ENCODE results near the gene STAT5A.

Gene STAT5A

DNA sequence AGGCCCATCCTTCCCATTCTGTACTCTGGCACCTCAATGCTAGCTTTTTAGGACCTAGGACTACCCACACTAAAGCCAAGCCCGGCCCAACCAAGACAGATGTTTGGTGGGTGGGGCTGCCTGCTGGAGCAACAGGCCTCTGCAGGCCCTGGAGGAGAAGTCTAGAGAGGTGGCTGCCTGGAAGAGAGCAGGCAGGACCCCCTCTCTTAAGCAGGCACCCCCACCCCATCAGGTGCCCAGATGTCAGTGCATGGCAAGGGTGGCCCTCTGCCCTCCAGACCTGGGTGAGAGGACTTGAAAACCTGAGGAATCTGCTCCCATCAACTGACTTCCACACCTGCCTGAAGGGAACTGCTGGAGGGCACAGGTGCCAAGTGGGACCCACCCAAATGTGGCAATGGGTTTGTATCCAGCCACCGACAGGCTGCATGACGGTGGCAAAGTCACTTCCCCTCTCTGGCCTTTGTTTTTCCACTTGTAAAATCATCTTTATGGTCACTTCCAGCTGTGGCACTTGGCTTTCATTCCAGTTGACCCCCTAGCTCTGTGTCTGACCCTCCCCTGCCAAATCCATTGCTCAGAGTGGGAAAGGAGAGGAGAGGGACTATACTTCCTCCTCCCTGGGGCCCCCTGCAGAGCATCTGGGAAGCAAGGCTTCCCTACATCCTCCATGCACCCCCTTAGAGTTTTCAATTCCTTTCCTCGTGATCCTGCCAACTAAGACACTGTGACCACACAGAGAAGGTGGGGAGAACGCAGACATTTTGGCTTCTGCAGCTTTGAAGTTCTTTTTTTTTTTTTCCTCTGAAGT, 1.7 kb upstream of the STAT5A start:
- TF ChIP-seq, protein P1, sequence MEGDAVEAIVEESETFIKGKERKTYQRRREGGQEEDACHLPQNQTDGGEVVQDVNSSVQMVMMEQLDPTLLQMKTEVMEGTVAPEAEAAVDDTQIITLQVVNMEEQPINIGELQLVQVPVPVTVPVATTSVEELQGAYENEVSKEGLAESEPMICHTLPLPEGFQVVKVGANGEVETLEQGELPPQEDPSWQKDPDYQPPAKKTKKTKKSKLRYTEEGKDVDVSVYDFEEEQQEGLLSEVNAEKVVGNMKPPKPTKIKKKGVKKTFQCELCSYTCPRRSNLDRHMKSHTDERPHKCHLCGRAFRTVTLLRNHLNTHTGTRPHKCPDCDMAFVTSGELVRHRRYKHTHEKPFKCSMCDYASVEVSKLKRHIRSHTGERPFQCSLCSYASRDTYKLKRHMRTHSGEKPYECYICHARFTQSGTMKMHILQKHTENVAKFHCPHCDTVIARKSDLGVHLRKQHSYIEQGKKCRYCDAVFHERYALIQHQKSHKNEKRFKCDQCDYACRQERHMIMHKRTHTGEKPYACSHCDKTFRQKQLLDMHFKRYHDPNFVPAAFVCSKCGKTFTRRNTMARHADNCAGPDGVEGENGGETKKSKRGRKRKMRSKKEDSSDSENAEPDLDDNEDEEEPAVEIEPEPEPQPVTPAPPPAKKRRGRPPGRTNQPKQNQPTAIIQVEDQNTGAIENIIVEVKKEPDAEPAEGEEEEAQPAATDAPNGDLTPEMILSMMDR (IDR thresholded peaks at IDR 0.05; ENCODE audit: insufficient read depth, low read depth, low read length, missing control alignments) = no peak
- peak overlapping the region; percentile 85 for H3K4me3 ChIP-seq (ENCODE audit: low read depth, low read length)
- peak; percentile 41 for DNase-seq (ENCODE audit: low read depth)

DNA sequence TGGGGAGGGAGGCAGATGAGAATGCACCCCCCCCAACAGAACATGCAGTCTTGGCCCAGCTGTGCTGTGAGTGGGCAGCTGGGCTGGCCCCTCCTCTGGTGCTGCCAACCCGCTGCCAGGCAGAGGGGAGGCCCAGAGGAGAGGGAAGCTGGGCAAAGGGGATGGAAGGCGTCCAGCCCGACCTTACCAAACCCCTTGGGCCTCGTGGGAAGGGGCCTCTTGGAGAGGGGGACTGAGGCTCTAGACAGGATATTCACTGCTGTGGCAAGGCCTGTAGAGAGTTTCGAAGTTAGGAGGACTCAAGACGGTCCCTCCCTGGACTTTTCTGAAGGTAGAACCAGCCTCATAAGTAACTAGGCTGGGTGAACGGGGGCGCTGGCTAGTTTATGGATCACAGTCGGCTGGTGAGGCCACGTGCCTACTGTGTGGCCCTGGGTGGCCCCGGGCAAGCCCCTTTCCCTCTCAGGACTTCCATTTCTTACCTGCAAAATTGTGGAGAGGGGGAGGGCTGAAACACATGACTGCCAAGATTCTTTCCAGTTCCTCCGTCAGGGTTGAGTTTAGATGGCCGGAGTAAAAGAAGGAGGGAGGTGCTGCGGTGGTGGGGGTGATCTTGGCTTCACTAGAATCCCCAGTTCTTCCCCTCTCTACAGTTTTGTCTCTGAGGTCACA, 857 bp upstream of the STAT5A start:
- DNase-seq (ENCODE audit: low read depth) = peak; percentile 66
- H3K4me3 ChIP-seq (ENCODE audit: low read depth, low read length) = peak overlapping the region; percentile 85
- TF ChIP-seq, protein P1 (IDR thresholded peaks at IDR 0.05; ENCODE audit: insufficient read depth, low read depth, low read length, missing control alignments) = no peak

DNA sequence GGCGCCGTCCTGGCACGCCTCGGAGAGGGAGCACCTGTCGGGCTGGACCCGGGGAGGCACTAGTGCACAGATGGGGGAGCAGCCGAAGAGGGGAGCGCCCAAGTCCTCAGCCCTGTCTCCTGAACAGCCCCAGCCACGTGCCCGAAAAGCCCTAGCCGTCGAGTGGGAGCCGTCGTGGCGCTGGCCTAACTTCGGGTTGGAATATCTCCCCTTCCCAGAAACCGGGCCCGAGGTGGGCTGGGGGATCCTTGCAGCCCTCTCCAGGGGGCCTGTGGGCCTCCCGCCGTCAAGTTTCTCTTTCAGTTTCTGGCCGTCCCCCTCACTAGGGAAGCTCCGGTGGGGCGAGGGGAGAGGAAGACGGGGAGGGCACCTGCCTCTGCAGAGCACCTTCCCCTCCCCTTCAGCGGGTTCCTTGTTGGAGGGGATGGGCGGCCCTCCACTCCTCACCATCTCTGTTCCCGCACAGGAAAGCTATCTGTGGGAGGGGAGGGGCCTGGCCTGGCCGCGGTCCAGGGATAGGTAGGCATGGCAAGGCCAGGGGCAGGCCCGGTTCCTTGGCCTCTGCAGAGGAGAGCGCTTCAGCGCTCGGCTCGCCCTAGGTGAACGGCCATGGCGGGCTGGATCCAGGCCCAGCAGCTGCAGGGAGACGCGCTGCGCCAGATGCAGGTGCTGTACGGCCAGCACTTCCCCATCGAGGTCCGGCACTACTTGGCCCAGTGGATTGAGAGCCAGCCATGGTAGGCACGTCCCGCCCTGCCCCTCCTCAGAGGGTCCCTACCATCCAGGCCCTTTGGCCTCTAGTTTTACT, 709 bp downstream of the STAT5A start:
- DNase-seq (ENCODE audit: low read depth) = peak; percentile 58
- TF ChIP-seq, protein P1 (IDR thresholded peaks at IDR 0.05; ENCODE audit: insufficient read depth, low read depth, low read length, missing control alignments) = no peak

DNA sequence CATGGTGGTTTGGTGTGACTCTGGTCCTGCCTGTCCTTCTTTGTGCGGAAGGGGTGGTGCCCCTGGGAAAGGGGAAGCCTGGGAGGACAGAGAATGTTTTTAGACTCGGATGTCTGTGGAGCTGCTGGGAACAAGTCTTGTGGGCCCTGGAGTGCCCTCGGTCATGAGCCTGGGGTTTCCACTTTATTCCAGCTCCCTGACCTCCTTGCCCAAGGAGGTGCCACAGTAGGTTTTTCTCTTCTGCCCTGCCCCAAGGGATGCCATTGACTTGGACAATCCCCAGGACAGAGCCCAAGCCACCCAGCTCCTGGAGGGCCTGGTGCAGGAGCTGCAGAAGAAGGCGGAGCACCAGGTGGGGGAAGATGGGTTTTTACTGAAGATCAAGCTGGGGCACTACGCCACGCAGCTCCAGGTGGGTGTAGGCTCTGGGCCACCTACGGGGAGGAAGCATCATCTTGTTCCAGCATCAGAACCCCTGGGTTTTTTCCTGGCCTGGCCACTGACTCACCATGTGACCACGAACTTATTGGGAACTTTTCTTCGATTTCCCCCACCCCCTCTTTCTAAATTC, 1.4 kb downstream of the STAT5A start:
- DNase-seq (ENCODE audit: low read depth) = no peak
- TF ChIP-seq, protein P1 (IDR thresholded peaks at IDR 0.05; ENCODE audit: insufficient read depth, low read depth, low read length, missing control alignments) = no peak
- peak overlapping the region; percentile 85 for H3K4me3 ChIP-seq (ENCODE audit: low read depth, low read length)

More for the DNA sequence above, 709 bp downstream of the STAT5A start:
- peak overlapping the region; percentile 85 for H3K4me3 ChIP-seq (ENCODE audit: low read depth, low read length)

DNA sequence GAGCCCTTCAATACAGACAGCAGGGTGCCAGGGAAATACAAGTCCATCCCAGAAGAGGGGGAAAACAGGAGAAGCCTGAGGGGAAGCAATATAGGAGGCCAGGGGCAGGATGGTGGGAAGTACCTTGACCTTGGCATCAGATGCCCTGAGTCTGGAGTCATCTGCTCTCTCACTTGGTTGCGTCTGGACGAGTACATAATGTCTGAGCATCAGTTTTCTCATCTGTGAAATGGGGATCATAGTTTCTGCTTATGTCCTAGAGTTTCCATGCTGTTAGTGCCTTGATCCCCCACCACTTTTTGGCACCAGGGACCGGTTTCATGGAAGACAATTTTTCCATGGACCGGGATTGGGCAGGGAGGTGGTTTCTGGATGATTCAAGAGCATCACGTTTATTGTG, 2.3 kb downstream of the STAT5A start:
- H3K4me3 ChIP-seq (ENCODE audit: low read depth, low read length) = 0 out of 2 replicates have a peak overlapping the region, but pooled peaks have one; percentile 1
- no peak for DNase-seq (ENCODE audit: low read depth)
- TF ChIP-seq, protein P1 (IDR thresholded peaks at IDR 0.05; ENCODE audit: insufficient read depth, low read depth, low read length, missing control alignments) = no peak

DNA sequence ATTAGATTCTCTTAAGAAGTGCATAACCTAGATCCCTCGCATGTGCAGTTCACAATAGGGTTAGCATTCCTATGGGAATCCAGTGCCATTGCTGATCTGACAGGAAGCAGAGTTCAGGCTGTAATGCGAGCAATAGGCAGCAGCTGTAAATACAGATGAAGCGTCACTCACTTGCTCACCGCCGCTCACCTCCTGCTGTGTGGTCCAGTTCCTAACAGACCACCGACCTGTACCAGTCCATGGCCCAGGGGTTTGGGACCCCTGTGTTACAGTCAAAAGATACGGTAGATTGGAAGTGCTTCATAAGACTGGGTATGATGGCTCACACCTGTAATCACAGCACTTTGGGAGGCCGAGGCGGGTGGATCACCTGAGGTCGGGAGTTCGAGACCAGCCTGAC, 2.8 kb downstream of the STAT5A start:
- no peak overlapping the region for H3K4me3 ChIP-seq (ENCODE audit: low read depth, low read length)
- TF ChIP-seq, protein P1 (IDR thresholded peaks at IDR 0.05; ENCODE audit: insufficient read depth, low read depth, low read length, missing control alignments) = no peak
- DNase-seq (ENCODE audit: low read depth) = no peak

Measured in GM12865 (cell line).